ENCODE data around the gene PSME3.

DNA sequence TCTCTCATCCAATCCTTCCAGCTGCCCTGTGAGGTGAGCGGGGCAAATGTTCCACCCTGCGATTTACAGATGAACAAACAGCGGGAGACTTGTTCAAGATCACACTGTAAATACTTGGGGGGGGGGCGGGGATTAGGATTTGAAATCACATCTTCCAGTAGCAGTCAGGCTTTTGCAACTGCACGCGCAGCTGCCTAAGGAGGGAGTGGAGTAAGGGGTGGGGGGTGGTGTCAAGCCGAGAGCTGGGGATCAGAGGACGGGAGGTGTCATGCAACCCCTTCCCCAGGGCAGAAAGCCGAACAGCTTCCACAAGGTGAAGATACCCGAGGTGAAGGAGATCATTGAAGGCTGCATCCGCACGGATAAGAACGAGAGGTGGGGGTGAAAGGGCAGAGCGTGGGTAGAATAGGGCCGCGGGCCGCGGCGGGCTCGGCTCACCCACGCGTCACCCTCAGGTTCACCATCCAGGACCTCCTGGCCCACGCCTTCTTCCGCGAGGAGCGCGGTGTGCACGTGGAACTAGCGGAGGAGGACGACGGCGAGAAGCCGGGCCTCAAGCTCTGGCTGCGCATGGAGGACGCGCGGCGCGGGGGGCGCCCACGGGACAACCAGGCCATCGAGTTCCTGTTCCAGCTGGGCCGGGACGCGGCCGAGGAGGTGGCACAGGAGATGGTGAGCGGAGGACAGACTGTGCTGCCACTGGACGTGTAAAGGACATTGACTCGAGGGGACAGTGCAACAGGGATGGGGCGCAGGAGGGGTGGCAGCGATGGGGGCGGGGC is 48.2 kb upstream of the PSME3 start:
- TF ChIP-seq, protein P1, sequence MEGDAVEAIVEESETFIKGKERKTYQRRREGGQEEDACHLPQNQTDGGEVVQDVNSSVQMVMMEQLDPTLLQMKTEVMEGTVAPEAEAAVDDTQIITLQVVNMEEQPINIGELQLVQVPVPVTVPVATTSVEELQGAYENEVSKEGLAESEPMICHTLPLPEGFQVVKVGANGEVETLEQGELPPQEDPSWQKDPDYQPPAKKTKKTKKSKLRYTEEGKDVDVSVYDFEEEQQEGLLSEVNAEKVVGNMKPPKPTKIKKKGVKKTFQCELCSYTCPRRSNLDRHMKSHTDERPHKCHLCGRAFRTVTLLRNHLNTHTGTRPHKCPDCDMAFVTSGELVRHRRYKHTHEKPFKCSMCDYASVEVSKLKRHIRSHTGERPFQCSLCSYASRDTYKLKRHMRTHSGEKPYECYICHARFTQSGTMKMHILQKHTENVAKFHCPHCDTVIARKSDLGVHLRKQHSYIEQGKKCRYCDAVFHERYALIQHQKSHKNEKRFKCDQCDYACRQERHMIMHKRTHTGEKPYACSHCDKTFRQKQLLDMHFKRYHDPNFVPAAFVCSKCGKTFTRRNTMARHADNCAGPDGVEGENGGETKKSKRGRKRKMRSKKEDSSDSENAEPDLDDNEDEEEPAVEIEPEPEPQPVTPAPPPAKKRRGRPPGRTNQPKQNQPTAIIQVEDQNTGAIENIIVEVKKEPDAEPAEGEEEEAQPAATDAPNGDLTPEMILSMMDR (IDR thresholded peaks at IDR 0.05 in 2 of 3, conservative IDR thresholded peaks at IDR 0.05 in 1 of 3; ENCODE audit: borderline replicate concordance in 1 of 3, insufficient read depth in 1 of 3, low read depth in 2 of 3, low read length in 2 of 3) = no peak
- no peak for TF ChIP-seq YY1 (IDR thresholded peaks at IDR 0.05; ENCODE audit: extremely low read depth, insufficient replicate concordance, low read depth, low read length)
- TF ChIP-seq CEBPB (IDR thresholded peaks at IDR 0.05; ENCODE audit: low read depth) = no peak
